ENCODE measurements around the gene SMURF1.

DNA sequence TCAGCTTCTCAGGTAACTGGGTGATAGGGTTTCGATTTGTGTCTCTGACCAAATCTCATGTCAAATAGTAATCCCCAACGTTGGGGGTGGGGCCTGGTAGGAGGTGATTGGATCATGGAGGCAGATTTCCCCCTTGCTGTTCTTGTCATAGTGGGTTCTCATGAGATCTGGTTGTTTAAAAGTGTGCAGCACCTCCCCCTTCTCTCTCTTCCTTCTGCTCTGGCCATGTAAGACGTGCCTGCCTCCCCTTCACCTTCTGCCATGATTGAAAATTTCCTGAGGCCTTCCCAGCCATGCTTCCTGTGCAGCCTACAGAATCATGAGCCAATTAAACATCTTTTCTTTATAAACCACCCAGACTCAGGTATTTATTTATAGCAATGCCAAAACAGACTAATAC, 21.9 kb upstream of the SMURF1 start:
- TF ChIP-seq POLR2AphosphoS5 (IDR thresholded peaks at IDR 0.05) = no peak
- no peak for TF ChIP-seq EP300 (IDR thresholded peaks at IDR 0.05)

All from esophagus muscularis mucosa (tissue), 3 donors.